Colonic mucosa (tissue), 4 donors: ENCODE data around the gene PAPSS2. TPM values are rescaled to one million over a fixed set of nuclear protein-coding genes. Genes with fewer than 3 reads are reported as not detected.
A peak's percentile ranks its signal among the peaks of the same experiment; 100 is the strongest.

Experiments
- DNase-seq: peaks from one replicate; pipeline ENCODE4 v3.0.0-alpha.2; 2020
- H3K27ac ChIP-seq: fragments of 200-600 bp; one replicate; pipeline ENCODE4 v1.8.0; 2021
- H3K27me3 ChIP-seq: fragments of 200-600 bp; one replicate; pipeline ENCODE4 v1.8.0; 2021
- H3K36me3 ChIP-seq: fragments of 200-600 bp; one replicate; pipeline ENCODE4 v1.8.0; 2021
- H3K4me1 ChIP-seq: fragments of 200-600 bp; one replicate; pipeline ENCODE4 v1.8.0; 2021; ENCODE audit warnings: mild to moderate bottlenecking
- H3K4me3 ChIP-seq: fragments of 200-600 bp; one replicate; pipeline ENCODE4 v1.8.0; 2021
- H3K9ac ChIP-seq, 2 donors: one replicate each; pipeline ENCODE4 v1.7.0; 2013; ENCODE audit warnings: control low read depth in 2 of 2, low read depth in 2 of 2, low read length in 2 of 2
- H3K9me3 ChIP-seq: fragments of 200-600 bp; one replicate; pipeline ENCODE4 v1.8.0; 2021
- intact Hi-C: fragments of 100-400 bp; cut with DNase I; formaldehyde crosslinking; loops from one replicate; pipeline ENCODE4 v1.14.1; 2022
- total RNA-seq, 2 donors: library from RNA; stranded (reverse); fragmentation: NEBNext Ultra II Directional in 1 of 2; extraction: Animal tissue kit (Norgen Biotek cat#: 25700) in 1 of 2; gene quantifications; one replicate each; pipeline ENCODE4 v1.2.1, GENCODE V29; 2021
- TF ChIP-seq, protein P1 (sequence below): fragments of 200-600 bp; IDR thresholded peaks from one replicate; pipeline ENCODE4 v1.8.0; 2022; ENCODE audit warnings: antibody characterized with exemption, mild to moderate bottlenecking
- donor health status: healthy.
- donor health status: DM: no; HTN: no; CAD: no.
- donor health status: DM: no; HTN: no; CAD: no.

Gene PAPSS2
- total RNA-seq, 2 donors from 2014 or later = 279 to 310 TPM

DNA sequence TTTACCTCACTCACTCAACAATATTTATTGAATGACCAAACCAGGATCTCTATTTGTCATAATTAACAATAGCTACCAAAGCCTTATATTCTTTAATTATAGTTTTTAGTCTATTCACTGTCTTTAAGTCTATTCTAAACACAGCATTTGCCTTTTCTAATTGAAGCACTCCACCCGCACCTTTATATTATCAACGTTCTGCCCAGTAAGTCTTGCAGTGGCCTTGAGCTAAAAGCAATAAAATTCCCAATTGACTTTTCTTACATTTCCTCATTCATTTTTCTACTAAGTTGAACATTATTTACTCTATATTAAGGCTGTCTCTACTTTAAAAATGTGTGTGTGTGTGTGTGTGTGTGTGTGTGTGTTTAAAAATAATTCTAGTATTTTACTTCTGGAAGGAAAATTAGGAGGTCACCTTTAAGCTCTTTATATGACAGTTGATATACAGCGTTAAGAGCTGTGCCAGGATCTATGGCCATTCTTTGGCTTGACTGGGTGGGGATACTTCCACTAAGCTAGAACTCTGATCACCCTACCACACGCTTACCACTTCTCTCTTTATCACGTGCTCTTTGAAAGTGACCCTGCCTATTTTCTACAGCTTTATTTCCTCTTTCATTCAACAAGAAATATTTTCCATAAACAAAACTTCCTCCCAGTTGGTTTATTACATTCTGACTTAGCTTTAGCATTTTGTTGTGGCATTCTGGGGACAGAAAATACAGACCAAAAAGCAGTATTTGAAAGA is 8.8 kb downstream of the PAPSS2 start:
- H3K36me3 ChIP-seq = no peaks in the 10 kb centered on the region
- H3K9me3 ChIP-seq = no peaks in the 10 kb centered on the region
- no peak overlapping the region for H3K9ac ChIP-seq
- DNase-seq = peak; percentile 33
- peak overlapping the region; percentile 64 for H3K27ac ChIP-seq
- no peaks in the 10 kb centered on the region for H3K27me3 ChIP-seq
- TF ChIP-seq, protein P1, sequence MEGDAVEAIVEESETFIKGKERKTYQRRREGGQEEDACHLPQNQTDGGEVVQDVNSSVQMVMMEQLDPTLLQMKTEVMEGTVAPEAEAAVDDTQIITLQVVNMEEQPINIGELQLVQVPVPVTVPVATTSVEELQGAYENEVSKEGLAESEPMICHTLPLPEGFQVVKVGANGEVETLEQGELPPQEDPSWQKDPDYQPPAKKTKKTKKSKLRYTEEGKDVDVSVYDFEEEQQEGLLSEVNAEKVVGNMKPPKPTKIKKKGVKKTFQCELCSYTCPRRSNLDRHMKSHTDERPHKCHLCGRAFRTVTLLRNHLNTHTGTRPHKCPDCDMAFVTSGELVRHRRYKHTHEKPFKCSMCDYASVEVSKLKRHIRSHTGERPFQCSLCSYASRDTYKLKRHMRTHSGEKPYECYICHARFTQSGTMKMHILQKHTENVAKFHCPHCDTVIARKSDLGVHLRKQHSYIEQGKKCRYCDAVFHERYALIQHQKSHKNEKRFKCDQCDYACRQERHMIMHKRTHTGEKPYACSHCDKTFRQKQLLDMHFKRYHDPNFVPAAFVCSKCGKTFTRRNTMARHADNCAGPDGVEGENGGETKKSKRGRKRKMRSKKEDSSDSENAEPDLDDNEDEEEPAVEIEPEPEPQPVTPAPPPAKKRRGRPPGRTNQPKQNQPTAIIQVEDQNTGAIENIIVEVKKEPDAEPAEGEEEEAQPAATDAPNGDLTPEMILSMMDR = no peak
- H3K4me1 ChIP-seq = no peaks in the 10 kb centered on the region
- intact Hi-C loops = no loop called here
- H3K4me3 ChIP-seq = no peak overlapping the region

DNA sequence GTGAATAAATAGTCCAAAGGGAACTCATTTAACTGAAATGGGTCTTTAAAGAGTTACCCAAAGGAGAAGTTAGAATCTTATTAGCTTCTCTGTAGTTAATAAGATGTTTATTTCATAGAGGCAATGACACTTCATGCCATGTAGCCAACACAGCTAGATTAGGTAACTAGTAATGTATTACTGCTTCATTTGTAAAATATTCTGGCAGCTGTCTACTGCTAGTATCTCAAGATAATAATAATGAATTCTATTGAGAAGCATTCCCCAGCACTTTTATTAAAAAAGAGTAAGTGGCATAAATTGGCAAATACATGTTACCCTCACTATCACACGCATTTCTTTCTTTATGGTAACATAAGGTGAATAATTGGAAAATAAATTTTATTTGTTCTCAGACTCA is 10.1 kb downstream of the PAPSS2 start:
- DNase-seq = no peak
- H3K27ac ChIP-seq = no peak overlapping the region
- H3K9ac ChIP-seq = no peak overlapping the region
- no peaks in the 10 kb centered on the region for H3K4me1 ChIP-seq
- intact Hi-C loops = no loop called here
- no peaks in the 10 kb centered on the region for H3K36me3 ChIP-seq
- no peak overlapping the region for H3K4me3 ChIP-seq
- TF ChIP-seq, protein P1 = no peak
- no peaks in the 10 kb centered on the region for H3K9me3 ChIP-seq
- H3K27me3 ChIP-seq = no peaks in the 10 kb centered on the region

DNA sequence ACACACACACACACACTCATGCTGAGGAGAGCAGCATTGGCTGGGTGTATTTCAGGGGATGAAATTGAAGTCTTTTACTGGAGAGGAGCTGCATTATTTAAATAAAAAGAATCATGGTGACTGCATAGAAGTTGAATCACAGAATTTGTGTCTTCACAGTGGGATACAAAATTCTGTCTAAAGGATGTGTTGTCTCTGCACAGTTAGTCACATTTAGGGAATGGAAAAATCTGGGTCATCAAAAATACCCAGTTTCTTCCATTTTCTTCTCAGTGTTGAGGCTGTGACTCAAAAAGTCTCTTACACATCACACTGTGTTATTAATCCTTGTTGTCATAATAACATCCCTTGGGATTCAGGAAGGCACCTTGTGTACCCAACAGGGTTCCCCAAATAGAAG is 10.9 kb downstream of the PAPSS2 start:
- intact Hi-C loops = no loop called here
- TF ChIP-seq, protein P1 = no peak
- H3K27ac ChIP-seq = no peak overlapping the region
- H3K4me1 ChIP-seq = no peaks in the 10 kb centered on the region
- no peaks in the 10 kb centered on the region for H3K36me3 ChIP-seq
- H3K4me3 ChIP-seq = no peak overlapping the region
- no peaks in the 10 kb centered on the region for H3K9me3 ChIP-seq
- no peak for DNase-seq
- no peak overlapping the region for H3K9ac ChIP-seq
- no peaks in the 10 kb centered on the region for H3K27me3 ChIP-seq

DNA sequence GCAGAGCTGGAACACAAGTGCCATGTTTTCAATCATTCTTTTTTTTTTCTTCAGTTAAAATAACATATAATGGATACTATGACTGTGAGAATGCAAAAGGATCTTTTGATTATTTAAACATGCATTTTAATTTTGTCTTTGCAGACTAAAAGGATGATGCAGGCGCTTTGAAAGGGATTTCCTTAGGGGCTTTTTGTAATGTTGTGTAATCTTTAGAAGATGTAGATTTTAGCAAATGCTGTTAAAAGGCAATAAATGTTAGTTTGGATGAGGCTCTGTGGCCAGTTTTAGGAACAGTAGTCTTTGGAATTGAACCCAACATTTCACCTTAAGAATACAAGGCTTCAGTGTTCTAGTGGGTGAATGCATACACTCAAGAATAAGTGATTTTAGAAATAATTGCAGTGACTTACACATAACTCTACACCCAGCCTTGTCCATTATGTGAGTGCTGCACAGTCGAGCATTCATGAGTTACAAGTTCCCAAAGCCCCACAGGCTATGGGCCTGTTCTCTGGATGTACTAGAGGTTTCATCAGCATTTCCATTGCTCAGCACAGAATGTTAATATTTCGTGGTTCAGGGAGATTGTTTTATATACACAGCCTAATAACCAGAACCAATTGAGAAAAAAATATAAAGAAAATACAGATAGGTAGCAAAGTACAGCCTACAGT is 11.6 kb downstream of the PAPSS2 start:
- Histone ChIP-seq H3K27me3 (no peaks in the 10 kb centered on the region), H3K4me1 (no peaks in the 10 kb centered on the region), H3K9me3 (no peaks in the 10 kb centered on the region), H3K4me3 (no peak overlapping the region), H3K9ac (no peak overlapping the region), H3K36me3 (no peaks in the 10 kb centered on the region), H3K27ac (no peak overlapping the region)
- intact Hi-C loops = no loop called here
- DNase-seq = no peak
- TF ChIP-seq, protein P1 = no peak

DNA sequence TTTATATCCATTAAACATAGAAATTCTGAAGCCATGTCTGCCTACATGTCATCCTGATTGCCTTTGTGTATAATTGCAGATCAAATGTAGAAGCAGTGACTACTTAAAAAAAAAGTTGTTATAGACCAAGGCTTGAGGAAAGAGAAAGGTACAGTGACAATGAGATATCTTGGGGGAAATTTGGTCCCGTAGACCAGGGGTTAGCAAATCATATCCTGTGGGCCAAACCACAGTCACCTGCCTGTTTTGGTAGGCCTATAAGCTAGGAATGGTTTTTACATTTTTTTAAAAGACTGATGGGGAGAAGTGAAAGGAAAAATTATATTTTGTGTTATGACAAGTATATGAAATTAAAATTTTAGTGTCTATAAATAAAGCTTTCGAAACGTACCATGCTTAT is 12.9 kb downstream of the PAPSS2 start:
- no peaks in the 10 kb centered on the region for H3K4me1 ChIP-seq
- H3K27me3 ChIP-seq = no peaks in the 10 kb centered on the region
- no peak for DNase-seq
- TF ChIP-seq, protein P1 = no peak
- H3K9ac ChIP-seq = no peak overlapping the region
- H3K4me3 ChIP-seq = no peak overlapping the region
- H3K27ac ChIP-seq = no peak overlapping the region
- intact Hi-C loops = no loop called here
- no peaks in the 10 kb centered on the region for H3K9me3 ChIP-seq
- no peaks in the 10 kb centered on the region for H3K36me3 ChIP-seq
